ENCODE results near the gene SNRPD1. TPM values are rescaled to one million over a fixed set of nuclear protein-coding genes. Genes with fewer than 3 reads are reported as not detected.
A peak's percentile ranks its signal among the peaks of the same experiment; 100 is the strongest.
"Not testable (repeated sequence)": the region's sequence is repeated elsewhere in the genome, so short reads cannot be mapped to it uniquely, and the experiment has no call there.

SNRPD1 gene
- total RNA-seq: 9.5 and 11.8 TPM in 2 replicates

GRCh38 chr18:21612125-21613039 lies at the start of gene SNRPD1:
SNRPD1 (plus strand) TSS chr18:21612314; CDS start chr18:21612430, 116 bp downstream.
- DNase-seq (ENCODE audit: low read depth in 2 of 2): peak; percentile 93 to 96

- DNase-seq (ENCODE audit: low read depth in 2 of 2): no peak
These were observed 40.3 kb upstream of the SNRPD1 start for GRCh38 chr18:21571772-21572171.

GRCh38 chr18:21575656-21576055 lies 36.5 kb upstream of the SNRPD1 start:
- peak; percentile 32 to 55 for DNase-seq (ENCODE audit: low read depth in 2 of 2)

GRCh38 chr18:21584391-21584790 lies 27.7 kb upstream of the SNRPD1 start:
- DNase-seq (ENCODE audit: low read depth in 2 of 2): no peak

- DNase-seq (ENCODE audit: low read depth in 2 of 2): not testable (repeated sequence)
These were observed 19.8 kb upstream of the SNRPD1 start for GRCh38 chr18:21592361-21592760.

- DNase-seq (ENCODE audit: low read depth in 2 of 2): no peak
These were observed 18.4 kb upstream of the SNRPD1 start for GRCh38 chr18:21593540-21594257.

- no peak for DNase-seq (ENCODE audit: low read depth in 2 of 2)
These were observed 14.5 kb upstream of the SNRPD1 start for GRCh38 chr18:21597620-21598019.

- no peak for DNase-seq (ENCODE audit: low read depth in 2 of 2)
These were observed 13.2 kb upstream of the SNRPD1 start for GRCh38 chr18:21598726-21599584.

GRCh38 chr18:21599585-21600525 lies 12.3 kb upstream of the SNRPD1 start:
- peak; percentile 50 to 66 for DNase-seq (ENCODE audit: low read depth in 2 of 2)

- peak; percentile 98 for DNase-seq (ENCODE audit: low read depth in 2 of 2)
These were observed 11.3 kb upstream of the SNRPD1 start, which contains the start of gene ESCO1 for GRCh38 chr18:21600526-21601410. ESCO1 (minus strand) TSS chr18:21600704; CDS start chr18:21574843, 25,861 bp downstream.

GRCh38 chr18:21602299-21602587 lies 9.9 kb upstream of the SNRPD1 start:
- DNase-seq (ENCODE audit: low read depth in 2 of 2): no peak

- DNase-seq (ENCODE audit: low read depth in 2 of 2): peak in 1 of 2 donors; percentile 6
These were observed 7.4 kb upstream of the SNRPD1 start for GRCh38 chr18:21604671-21605070.

- DNase-seq (ENCODE audit: low read depth in 2 of 2): peak in 1 of 2 donors; percentile 57
These were observed 6.9 kb upstream of the SNRPD1 start for GRCh38 chr18:21605213-21605612.

- DNase-seq (ENCODE audit: low read depth in 2 of 2): not testable (repeated sequence)
These were observed 551 bp upstream of the SNRPD1 start for GRCh38 chr18:21611401-21612124.

- DNase-seq (ENCODE audit: low read depth in 2 of 2): not testable (repeated sequence)
These were observed 9.5 kb downstream of the SNRPD1 start for GRCh38 chr18:21621640-21622039.

- DNase-seq (ENCODE audit: low read depth in 2 of 2): no peak
These were observed 17.1 kb downstream of the SNRPD1 start for GRCh38 chr18:21629089-21629832.

GRCh38 chr18:21632393-21632792 lies 20.3 kb downstream of the SNRPD1 start:
- no peak for DNase-seq (ENCODE audit: low read depth in 2 of 2)

GRCh38 chr18:21634588-21635199 lies 22.6 kb downstream of the SNRPD1 start:
- DNase-seq (ENCODE audit: low read depth in 2 of 2): no peak

All from lung microvascular endothelial cell (primary cell).